Activated naive CD8-positive, alpha-beta T cell (primary cell): ENCODE results near the gene EPS15.

Source experiments
- H3K27ac Mint-ChIP-seq: one replicate; pipeline ENCODE4 v1.8.0; 2021; ENCODE audit warnings: mixed read lengths
- H3K27me3 Mint-ChIP-seq: one replicate; pipeline ENCODE4 v1.8.0; 2021; ENCODE audit warnings: mixed read lengths
- H3K36me3 Mint-ChIP-seq: one replicate; pipeline ENCODE4 v1.8.0; 2021; ENCODE audit warnings: mixed read lengths
- H3K4me1 Mint-ChIP-seq: one replicate; pipeline ENCODE4 v1.8.0; 2021; ENCODE audit warnings: low read depth, mixed read lengths
- H3K4me3 Mint-ChIP-seq: one replicate; pipeline ENCODE4 v1.8.0; 2021; ENCODE audit warnings: mild to moderate bottlenecking, mixed read lengths
- H3K9me3 Mint-ChIP-seq: one replicate; pipeline ENCODE4 v1.8.0; 2021; ENCODE audit warnings: low read depth, mixed read lengths

EPS15 gene

GRCh38 chr1:51346086-51346942 is 172.8 kb downstream of the EPS15 start:
- Mint-ChIP-seq H3K4me3 (no peak overlapping the region), H3K27ac (no peak overlapping the region)

GRCh38 chr1:51345300-51345687 is 173.8 kb downstream of the EPS15 start:
- H3K27me3 Mint-ChIP-seq: peaks cover 26% of the 10 kb centered on the region
- H3K4me1 Mint-ChIP-seq: peaks cover 5% of the 10 kb centered on the region
- no peak overlapping the region for H3K27ac Mint-ChIP-seq
- no peak overlapping the region for H3K4me3 Mint-ChIP-seq
- H3K9me3 Mint-ChIP-seq: no peaks in the 10 kb centered on the region
- no peaks in the 10 kb centered on the region for H3K36me3 Mint-ChIP-seq

More at GRCh38 chr1:51346086-51346942, 172.8 kb downstream of the EPS15 start:
- H3K9me3 Mint-ChIP-seq: no peaks in the 10 kb centered on the region
- H3K36me3 Mint-ChIP-seq: no peaks in the 10 kb centered on the region
- H3K4me1 Mint-ChIP-seq: peaks cover 5% of the 10 kb centered on the region
- peaks cover 26% of the 10 kb centered on the region for H3K27me3 Mint-ChIP-seq

- H3K4me3 Mint-ChIP-seq: no peak overlapping the region
These were observed 174.3 kb downstream of the EPS15 start for GRCh38 chr1:51344602-51345299.

GRCh38 chr1:51344276-51344601 is 174.8 kb downstream of the EPS15 start:
- Mint-ChIP-seq H3K27ac (no peak overlapping the region), H3K36me3 (no peaks in the 10 kb centered on the region), H3K9me3 (no peaks in the 10 kb centered on the region), H3K4me3 (no peak overlapping the region), H3K4me1 (peaks cover 5% of the 10 kb centered on the region), H3K27me3 (peaks cover 28% of the 10 kb centered on the region)

More at GRCh38 chr1:51344602-51345299, 174.3 kb downstream of the EPS15 start:
- Mint-ChIP-seq H3K36me3 (no peaks in the 10 kb centered on the region), H3K9me3 (no peaks in the 10 kb centered on the region), H3K4me1 (peaks cover 5% of the 10 kb centered on the region), H3K27ac (no peak overlapping the region), H3K27me3 (peaks cover 26% of the 10 kb centered on the region)

- H3K27ac Mint-ChIP-seq: no peak overlapping the region
- H3K36me3 Mint-ChIP-seq: no peaks in the 10 kb centered on the region
- peaks cover 5% of the 10 kb centered on the region for H3K4me1 Mint-ChIP-seq
- no peaks in the 10 kb centered on the region for H3K9me3 Mint-ChIP-seq
- peaks cover 32% of the 10 kb centered on the region for H3K27me3 Mint-ChIP-seq
- peak overlapping the region; percentile 38 for H3K4me3 Mint-ChIP-seq
These were observed 175.4 kb downstream of the EPS15 start for GRCh38 chr1:51343624-51344023.

GRCh38 chr1:51342591-51343206 is 176.4 kb downstream of the EPS15 start:
- H3K27me3 Mint-ChIP-seq: peaks cover 33% of the 10 kb centered on the region
- H3K4me1 Mint-ChIP-seq: peaks cover 5% of the 10 kb centered on the region
- H3K27ac Mint-ChIP-seq: no peak overlapping the region
- H3K9me3 Mint-ChIP-seq: no peaks in the 10 kb centered on the region
- no peaks in the 10 kb centered on the region for H3K36me3 Mint-ChIP-seq
- no peak overlapping the region for H3K4me3 Mint-ChIP-seq

- Mint-ChIP-seq H3K9me3 (no peaks in the 10 kb centered on the region), H3K36me3 (no peaks in the 10 kb centered on the region), H3K4me1 (peaks cover 5% of the 10 kb centered on the region), H3K27me3 (peaks cover 34% of the 10 kb centered on the region), H3K4me3 (no peak overlapping the region), H3K27ac (no peak overlapping the region)
These were observed 177.1 kb downstream of the EPS15 start for GRCh38 chr1:51341876-51342496.

GRCh38 chr1:51340380-51340779 is 178.7 kb downstream of the EPS15 start:
- Mint-ChIP-seq H3K27ac (no peak overlapping the region), H3K4me1 (peaks cover 5% of the 10 kb centered on the region), H3K36me3 (no peaks in the 10 kb centered on the region), H3K4me3 (no peak overlapping the region), H3K27me3 (peaks cover 26% of the 10 kb centered on the region), H3K9me3 (no peaks in the 10 kb centered on the region)

GRCh38 chr1:51336711-51337110 is 182.4 kb downstream of the EPS15 start:
- H3K4me1 Mint-ChIP-seq: no peaks in the 10 kb centered on the region
- H3K9me3 Mint-ChIP-seq: no peaks in the 10 kb centered on the region
- H3K36me3 Mint-ChIP-seq: no peaks in the 10 kb centered on the region
- H3K27ac Mint-ChIP-seq: no peak overlapping the region
- H3K4me3 Mint-ChIP-seq: no peak overlapping the region
- H3K27me3 Mint-ChIP-seq: peaks cover 9% of the 10 kb centered on the region

GRCh38 chr1:51336004-51336403 is 183.1 kb downstream of the EPS15 start:
- H3K27ac Mint-ChIP-seq: no peak overlapping the region
- no peak overlapping the region for H3K4me3 Mint-ChIP-seq
- peaks cover 3% of the 10 kb centered on the region for H3K4me1 Mint-ChIP-seq
- peaks cover 16% of the 10 kb centered on the region for H3K27me3 Mint-ChIP-seq
- H3K36me3 Mint-ChIP-seq: no peaks in the 10 kb centered on the region
- H3K9me3 Mint-ChIP-seq: no peaks in the 10 kb centered on the region

GRCh38 chr1:51331206-51332100 is 187.6 kb downstream of the EPS15 start:
- Mint-ChIP-seq H3K4me1 (peaks cover 7% of the 10 kb centered on the region), H3K27me3 (peaks cover 18% of the 10 kb centered on the region), H3K27ac (no peak overlapping the region), H3K4me3 (peak overlapping the region; percentile 91), H3K36me3 (no peaks in the 10 kb centered on the region), H3K9me3 (no peaks in the 10 kb centered on the region)

- H3K4me1 Mint-ChIP-seq: peaks cover 7% of the 10 kb centered on the region
- H3K27me3 Mint-ChIP-seq: peaks cover 18% of the 10 kb centered on the region
- no peaks in the 10 kb centered on the region for H3K36me3 Mint-ChIP-seq
- no peaks in the 10 kb centered on the region for H3K9me3 Mint-ChIP-seq
- no peak within 1 kb of the TSS for H3K27ac Mint-ChIP-seq
- H3K4me3 Mint-ChIP-seq: peak within 1 kb of the TSS; percentile 91
These were observed 188.5 kb downstream of the EPS15 start, which contains the start of gene TTC39A for GRCh38 chr1:51330331-51331201. Gene TTC39A, minus strand, starts transcription at chr1:51330562. Its CDS starts 85 bp downstream, at chr1:51330477.
